ENCODE data around the gene MMP24.
A peak's percentile ranks its signal among the peaks of the same experiment; 100 is the strongest.

MMP24 gene

DNA sequence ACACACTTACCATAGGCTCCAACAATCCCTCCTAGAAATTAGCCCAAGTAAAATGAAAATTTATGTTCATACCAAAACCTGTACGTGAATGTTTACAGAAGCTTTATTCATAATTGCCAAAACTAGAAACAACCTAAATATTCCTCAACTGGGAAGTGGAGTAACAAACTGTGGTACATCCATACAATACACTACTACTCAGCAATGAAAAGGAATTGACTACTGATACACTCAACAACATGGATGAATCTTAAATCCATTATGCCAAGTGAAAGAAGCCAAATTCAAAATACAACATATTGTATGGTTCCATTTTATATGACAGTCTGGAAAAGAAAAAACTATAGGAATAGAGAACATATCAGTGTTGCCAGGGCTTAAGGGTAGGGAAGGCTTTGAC, 19.7 kb upstream of the MMP24 start:
- H3K4me1 ChIP-seq (ENCODE audit: insufficient read depth, low read length, severe bottlenecking), result no peaks in the 10 kb centered on the region
- H4K20me1 ChIP-seq (ENCODE audit: insufficient read depth, low read length), result no peaks in the 10 kb centered on the region
- no peak overlapping the region for H2AFZ ChIP-seq (ENCODE audit: low read length)
- no peaks in the 10 kb centered on the region for H3K9me3 ChIP-seq (ENCODE audit: low read length)
- no peaks in the 10 kb centered on the region for H3K79me2 ChIP-seq (ENCODE audit: insufficient read depth, low read length)
- no peaks in the 10 kb centered on the region for H3K9me2 ChIP-seq (ENCODE audit: low read depth, low read length)
- no peak overlapping the region for H3K4me3 ChIP-seq (ENCODE audit: low read depth, low read length, poor library complexity, severe bottlenecking)
- TF ChIP-seq, protein P1, sequence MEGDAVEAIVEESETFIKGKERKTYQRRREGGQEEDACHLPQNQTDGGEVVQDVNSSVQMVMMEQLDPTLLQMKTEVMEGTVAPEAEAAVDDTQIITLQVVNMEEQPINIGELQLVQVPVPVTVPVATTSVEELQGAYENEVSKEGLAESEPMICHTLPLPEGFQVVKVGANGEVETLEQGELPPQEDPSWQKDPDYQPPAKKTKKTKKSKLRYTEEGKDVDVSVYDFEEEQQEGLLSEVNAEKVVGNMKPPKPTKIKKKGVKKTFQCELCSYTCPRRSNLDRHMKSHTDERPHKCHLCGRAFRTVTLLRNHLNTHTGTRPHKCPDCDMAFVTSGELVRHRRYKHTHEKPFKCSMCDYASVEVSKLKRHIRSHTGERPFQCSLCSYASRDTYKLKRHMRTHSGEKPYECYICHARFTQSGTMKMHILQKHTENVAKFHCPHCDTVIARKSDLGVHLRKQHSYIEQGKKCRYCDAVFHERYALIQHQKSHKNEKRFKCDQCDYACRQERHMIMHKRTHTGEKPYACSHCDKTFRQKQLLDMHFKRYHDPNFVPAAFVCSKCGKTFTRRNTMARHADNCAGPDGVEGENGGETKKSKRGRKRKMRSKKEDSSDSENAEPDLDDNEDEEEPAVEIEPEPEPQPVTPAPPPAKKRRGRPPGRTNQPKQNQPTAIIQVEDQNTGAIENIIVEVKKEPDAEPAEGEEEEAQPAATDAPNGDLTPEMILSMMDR (IDR thresholded peaks at IDR 0.05; ENCODE audit: low read length), result no peak
- no peak for TF ChIP-seq EZH2 (IDR thresholded peaks at IDR 0.05; ENCODE audit: borderline replicate concordance, low read length)
- no peak overlapping the region for H3K9ac ChIP-seq (ENCODE audit: low read length)
- H3K27ac ChIP-seq (ENCODE audit: low read depth, low read length, poor library complexity, severe bottlenecking), result no peak overlapping the region
- no peak overlapping the region for H3K4me2 ChIP-seq (ENCODE audit: low read length)
- no peaks in the 10 kb centered on the region for H3K36me3 ChIP-seq (ENCODE audit: insufficient read depth, low read length)
- no peaks in the 10 kb centered on the region for H3F3A ChIP-seq (ENCODE audit: insufficient read depth, low read length)
- no peaks in the 10 kb centered on the region for H3K27me3 ChIP-seq (ENCODE audit: insufficient read depth, low read length)

DNA sequence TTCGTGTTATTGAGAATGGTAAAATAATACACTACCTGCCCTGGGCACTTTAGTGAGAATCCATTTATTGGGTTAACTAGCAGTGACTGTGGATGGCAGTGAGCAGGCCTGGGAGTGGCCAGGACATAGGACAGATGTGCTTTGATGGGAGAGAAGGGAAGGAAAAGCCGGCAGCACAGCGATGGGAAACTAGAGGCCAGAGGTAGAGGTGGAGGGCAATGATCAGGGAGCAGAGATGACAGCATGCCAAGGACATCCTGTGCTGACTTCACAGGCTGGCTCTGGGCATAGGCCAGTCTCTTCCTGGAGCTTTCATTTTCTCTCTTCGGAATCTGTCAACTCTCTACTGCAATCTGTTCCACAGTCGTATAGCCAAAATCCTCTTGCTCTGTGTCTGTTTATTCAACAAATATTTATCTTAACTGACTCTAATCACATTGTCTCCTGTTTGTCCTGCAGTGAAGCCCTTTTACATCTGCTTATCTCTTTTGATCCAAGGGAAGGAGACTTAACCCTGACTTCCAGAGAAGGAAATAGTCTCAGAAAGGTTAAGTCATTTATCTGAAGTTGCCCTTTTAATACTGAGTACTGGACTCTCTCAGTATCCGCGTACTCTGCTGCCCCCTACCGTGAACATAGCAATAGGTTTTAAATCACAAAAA, 18.4 kb upstream of the MMP24 start:
- Histone ChIP-seq H4K20me1 (ENCODE audit: insufficient read depth, low read length) (no peaks in the 10 kb centered on the region), H3K9me3 (ENCODE audit: low read length) (no peaks in the 10 kb centered on the region), H3K4me2 (ENCODE audit: low read length) (no peak overlapping the region), H3K27ac (ENCODE audit: low read depth, low read length, poor library complexity, severe bottlenecking) (no peak overlapping the region), H3K9ac (ENCODE audit: low read length) (no peak overlapping the region), H3K4me3 (ENCODE audit: low read depth, low read length, poor library complexity, severe bottlenecking) (no peak overlapping the region), H3K27me3 (ENCODE audit: insufficient read depth, low read length) (no peaks in the 10 kb centered on the region), H3K36me3 (ENCODE audit: insufficient read depth, low read length) (no peaks in the 10 kb centered on the region), H3K9me2 (ENCODE audit: low read depth, low read length) (no peaks in the 10 kb centered on the region), H2AFZ (ENCODE audit: low read length) (no peak overlapping the region), H3K79me2 (ENCODE audit: insufficient read depth, low read length) (no peaks in the 10 kb centered on the region), H3F3A (ENCODE audit: insufficient read depth, low read length) (no peaks in the 10 kb centered on the region), H3K4me1 (ENCODE audit: insufficient read depth, low read length, severe bottlenecking) (no peaks in the 10 kb centered on the region)
- TF ChIP-seq, protein P1 (IDR thresholded peaks at IDR 0.05; ENCODE audit: low read length), result peak; percentile 88
- TF ChIP-seq EZH2 (IDR thresholded peaks at IDR 0.05; ENCODE audit: borderline replicate concordance, low read length), result no peak

DNA sequence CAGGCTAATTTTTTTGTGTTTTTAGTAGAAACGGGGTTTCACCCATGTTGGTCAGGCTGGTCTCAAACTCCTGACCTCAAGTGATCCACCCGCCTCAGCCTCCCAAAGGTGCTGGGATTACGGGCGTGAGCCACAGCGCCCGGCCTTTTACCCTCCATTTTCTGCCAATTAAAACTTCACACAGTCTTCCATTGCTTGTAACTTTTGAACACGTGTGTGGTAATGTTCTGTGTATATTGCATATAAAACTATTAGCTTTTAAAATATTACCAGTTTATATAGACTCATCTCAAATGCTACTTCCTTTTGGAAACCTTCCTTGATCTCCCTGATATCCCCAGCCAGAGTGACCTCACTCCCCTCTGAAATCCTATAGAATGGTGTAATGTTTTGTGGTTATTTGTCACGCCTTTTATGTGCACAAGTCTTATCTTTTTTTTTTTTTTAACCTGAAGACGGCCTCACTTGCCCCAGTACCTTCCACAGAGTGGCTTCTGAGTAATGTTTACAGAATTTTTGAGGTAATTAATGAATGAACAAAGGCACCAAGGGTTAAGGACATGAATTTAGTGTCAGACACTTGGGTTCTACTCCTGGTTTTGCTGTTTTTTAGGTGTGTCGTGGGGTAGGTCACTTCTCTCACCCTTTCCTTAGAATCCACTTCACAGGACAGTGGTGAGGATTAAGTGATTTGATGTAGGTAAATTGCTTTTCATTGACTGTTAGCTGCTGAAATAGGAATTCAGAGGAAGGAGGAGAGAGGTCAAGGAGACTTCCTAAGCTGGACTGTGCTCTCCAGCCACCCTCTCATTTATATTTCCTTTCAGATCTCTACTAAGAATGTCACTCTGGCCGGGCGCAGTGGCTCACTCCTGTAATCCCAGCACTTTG, 11.2 kb upstream of the MMP24 start:
- Histone ChIP-seq H3K4me3 (ENCODE audit: low read depth, low read length, poor library complexity, severe bottlenecking) (no peak overlapping the region), H3K36me3 (ENCODE audit: insufficient read depth, low read length) (no peaks in the 10 kb centered on the region), H2AFZ (ENCODE audit: low read length) (no peak overlapping the region), H3F3A (ENCODE audit: insufficient read depth, low read length) (no peaks in the 10 kb centered on the region), H3K27ac (ENCODE audit: low read depth, low read length, poor library complexity, severe bottlenecking) (no peak overlapping the region), H3K9me2 (ENCODE audit: low read depth, low read length) (no peaks in the 10 kb centered on the region), H3K9ac (ENCODE audit: low read length) (no peak overlapping the region), H3K27me3 (ENCODE audit: insufficient read depth, low read length) (no peaks in the 10 kb centered on the region), H4K20me1 (ENCODE audit: insufficient read depth, low read length) (no peaks in the 10 kb centered on the region), H3K4me2 (ENCODE audit: low read length) (no peak overlapping the region), H3K9me3 (ENCODE audit: low read length) (no peaks in the 10 kb centered on the region), H3K79me2 (ENCODE audit: insufficient read depth, low read length) (no peaks in the 10 kb centered on the region), H3K4me1 (ENCODE audit: insufficient read depth, low read length, severe bottlenecking) (no peaks in the 10 kb centered on the region)
- no peak for TF ChIP-seq EZH2 (IDR thresholded peaks at IDR 0.05; ENCODE audit: borderline replicate concordance, low read length)
- TF ChIP-seq, protein P1 (IDR thresholded peaks at IDR 0.05; ENCODE audit: low read length), result no peak

All from OCI-LY1 (cell line).